Measurements from ENCODE around the gene ADAMTS17.
"Not testable (repeated sequence)": the region's sequence is repeated elsewhere in the genome, so short reads cannot be mapped to it uniquely, and the experiment has no call there.

ADAMTS17 gene

DNA sequence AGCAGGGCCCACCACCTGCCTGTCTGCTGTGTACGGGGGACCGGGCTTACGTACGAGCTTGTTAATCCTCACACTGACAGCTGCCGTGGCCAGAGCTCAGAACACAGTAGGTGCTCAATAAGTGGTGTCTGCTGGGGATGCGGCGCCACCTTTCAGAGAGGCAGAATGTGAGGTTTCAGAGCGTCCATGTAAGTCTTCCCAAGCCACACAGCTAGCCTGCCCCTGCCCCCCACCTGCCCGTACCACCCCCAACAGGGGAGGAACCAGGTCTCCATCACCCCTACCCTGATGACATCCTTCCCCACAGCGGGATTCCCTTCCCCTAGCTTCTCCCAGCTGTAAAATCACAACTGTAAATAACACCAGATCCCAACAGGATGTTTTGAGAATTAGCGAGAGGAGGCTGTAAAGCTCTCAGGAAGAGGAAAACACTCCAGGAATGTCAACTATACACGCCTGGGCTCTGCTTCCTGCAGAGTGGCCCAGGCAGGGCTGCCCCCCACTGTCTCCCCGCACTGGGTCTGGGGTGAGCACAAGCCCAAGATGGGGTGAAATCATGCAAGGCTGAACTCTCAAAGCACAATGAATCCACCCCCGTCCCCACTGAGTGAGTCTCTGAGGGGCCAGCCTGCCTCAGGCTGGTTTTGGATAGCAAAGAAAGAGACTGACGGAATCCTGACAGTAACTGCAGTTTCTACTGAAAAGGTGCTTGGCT, 358.4 kb downstream of the ADAMTS17 start:
- FAIRE-seq (no peak), DNase-seq (ENCODE audit: low spot score) (no peak)

- no peak for FAIRE-seq
- DNase-seq (ENCODE audit: low spot score), result no peak
These were observed 359.1 kb downstream of the ADAMTS17 start for GRCh38 chr15:99982662-99983061.

DNA sequence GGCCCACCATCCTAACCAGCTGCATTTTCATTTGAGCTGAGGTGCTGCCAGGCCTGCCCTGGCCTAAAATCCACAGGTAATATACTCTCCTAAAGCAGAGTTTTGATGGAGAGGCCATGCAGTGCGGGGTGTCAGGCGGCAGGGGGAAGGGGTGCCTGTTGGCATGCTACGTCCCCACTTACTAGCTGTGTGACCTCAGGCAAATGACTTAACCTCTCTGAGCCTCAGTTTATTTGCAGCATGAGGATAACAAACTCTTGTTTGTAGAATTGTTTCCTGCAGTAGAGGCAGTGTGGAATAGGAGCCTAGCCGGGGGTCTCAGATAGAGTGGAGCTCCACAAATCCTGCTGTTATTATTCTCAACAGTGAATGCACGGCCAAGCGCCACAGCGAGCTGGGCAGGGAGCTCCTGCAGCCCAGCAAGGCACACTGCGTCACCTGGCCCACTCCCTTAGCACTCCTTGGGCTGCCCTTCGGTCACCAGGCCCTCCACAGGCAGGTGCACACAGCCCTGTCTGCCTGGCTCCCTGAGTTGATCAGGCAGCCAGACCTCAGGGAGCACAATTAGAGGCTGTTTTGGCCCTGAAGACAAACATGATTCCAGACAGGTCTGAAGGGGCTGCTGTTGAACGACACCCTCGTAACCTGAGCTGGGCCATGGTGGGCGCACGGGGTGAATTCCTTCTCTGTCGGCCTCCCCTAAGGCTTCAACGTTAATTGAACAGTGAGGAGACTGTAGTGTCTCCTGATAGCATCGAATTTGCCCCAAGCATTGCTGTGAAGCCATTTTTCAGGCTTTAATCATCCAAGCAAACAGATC, 359.7 kb downstream of the ADAMTS17 start:
- DNase-seq (ENCODE audit: low spot score), result no peak
- FAIRE-seq, result no peak

GRCh38 chr15:99981191-99981647, 360.6 kb downstream of the ADAMTS17 start:
- no peak for FAIRE-seq
- no peak for DNase-seq (ENCODE audit: low spot score)

DNA sequence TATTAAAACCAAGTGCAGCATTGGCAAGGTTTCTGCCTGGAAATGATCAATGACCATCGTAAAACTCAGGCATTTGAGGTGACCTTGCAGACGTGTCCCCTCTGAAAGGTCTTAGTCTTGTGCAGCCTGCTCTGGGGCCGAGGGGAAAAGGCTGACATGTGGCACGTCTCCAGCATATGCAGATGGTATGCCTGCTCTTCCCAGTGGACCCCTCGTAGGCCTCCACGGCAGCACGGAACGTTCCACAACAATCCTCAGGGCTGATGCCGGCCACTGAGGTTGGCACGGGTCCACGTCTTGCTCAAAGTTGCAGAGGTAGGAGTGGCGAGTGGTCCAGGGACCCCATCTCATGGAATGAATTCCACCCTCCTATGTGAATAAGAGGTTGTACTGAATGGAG, 361.0 kb downstream of the ADAMTS17 start:
- no peak for DNase-seq (ENCODE audit: low spot score)
- FAIRE-seq, result no peak

GRCh38 chr15:99979886-99980285, 361.9 kb downstream of the ADAMTS17 start:
- not testable (repeated sequence) for FAIRE-seq; DNase-seq (ENCODE audit: low spot score)

DNA sequence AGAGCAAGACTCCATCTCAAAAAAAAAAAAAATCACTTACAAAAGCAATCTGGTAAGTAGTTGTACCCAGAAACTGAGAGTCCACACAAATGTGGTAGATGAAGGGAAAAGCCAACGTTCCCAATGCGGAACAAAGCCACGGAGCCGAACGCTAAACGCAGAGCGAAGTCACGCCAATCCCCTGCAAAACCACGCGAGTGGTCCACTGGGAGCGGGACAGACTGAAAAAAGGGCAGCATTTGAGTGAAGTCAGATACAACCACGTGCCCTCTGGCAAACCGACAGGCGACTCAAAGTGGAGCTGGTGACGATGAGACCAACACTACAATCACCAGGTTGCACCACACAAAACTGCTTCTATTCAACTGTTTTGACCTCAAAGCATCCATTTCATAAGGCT, 362.4 kb downstream of the ADAMTS17 start:
- FAIRE-seq, result no peak
- DNase-seq (ENCODE audit: low spot score), result no peak

GRCh38 chr15:99978426-99978825, 363.3 kb downstream of the ADAMTS17 start:
- DNase-seq (ENCODE audit: low spot score) (no peak), FAIRE-seq (no peak)

GRCh38 chr15:99977929-99978328, 363.8 kb downstream of the ADAMTS17 start:
- FAIRE-seq (no peak), DNase-seq (ENCODE audit: low spot score) (no peak)

DNA sequence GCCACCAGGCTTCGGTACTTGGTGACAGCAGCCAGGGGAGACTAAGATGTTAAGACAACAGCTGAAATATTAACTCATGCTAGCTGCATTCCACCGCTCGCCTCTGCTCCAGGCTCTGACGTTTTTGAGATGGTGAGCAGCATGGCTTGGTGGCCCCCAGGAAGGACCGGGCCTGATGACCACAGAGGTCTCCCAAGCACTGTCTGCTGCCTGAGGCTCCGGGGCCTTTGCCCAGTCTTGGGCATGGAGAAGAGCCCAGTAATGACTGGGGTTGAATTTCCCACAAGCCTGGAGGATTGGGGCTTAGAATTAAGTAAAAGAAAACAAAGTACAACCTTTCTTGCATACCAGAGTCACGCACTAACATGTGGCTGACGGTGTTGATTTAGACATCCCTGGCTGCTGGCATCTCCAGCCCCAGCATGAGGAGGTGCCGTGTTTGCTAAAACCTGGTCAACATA, 364.9 kb downstream of the ADAMTS17 start:
- no peak for FAIRE-seq
- no peak for DNase-seq (ENCODE audit: low spot score)

DNA sequence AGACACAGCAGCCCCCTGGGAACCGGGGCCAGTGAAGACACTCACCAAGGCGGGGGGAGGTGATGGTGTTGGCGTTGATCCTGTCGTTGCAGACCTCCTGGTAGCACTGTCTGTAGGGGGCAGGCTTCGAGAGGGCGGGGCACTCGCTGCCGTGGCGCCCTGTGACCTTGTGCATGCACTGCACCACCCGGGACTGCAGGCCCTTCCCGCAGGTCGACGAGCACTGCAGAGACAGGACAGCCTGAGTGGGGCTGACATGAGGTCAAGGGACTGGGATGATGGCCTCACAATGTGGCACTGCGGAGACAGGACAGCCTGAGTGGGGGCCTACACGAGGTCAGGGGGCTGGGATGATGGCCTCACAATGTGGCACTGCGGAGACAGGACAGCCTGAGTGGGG, 365.8 kb downstream of the ADAMTS17 start:
- DNase-seq (ENCODE audit: low spot score) (no peak), FAIRE-seq (no peak)

GRCh38 chr15:99974246-99974645, 367.5 kb downstream of the ADAMTS17 start:
- DNase-seq (ENCODE audit: low spot score) (no peak), FAIRE-seq (no peak)

- DNase-seq (ENCODE audit: low spot score) (no peak), FAIRE-seq (no peak)
These were observed 368.4 kb downstream of the ADAMTS17 start for GRCh38 chr15:99973351-99973750.

DNA sequence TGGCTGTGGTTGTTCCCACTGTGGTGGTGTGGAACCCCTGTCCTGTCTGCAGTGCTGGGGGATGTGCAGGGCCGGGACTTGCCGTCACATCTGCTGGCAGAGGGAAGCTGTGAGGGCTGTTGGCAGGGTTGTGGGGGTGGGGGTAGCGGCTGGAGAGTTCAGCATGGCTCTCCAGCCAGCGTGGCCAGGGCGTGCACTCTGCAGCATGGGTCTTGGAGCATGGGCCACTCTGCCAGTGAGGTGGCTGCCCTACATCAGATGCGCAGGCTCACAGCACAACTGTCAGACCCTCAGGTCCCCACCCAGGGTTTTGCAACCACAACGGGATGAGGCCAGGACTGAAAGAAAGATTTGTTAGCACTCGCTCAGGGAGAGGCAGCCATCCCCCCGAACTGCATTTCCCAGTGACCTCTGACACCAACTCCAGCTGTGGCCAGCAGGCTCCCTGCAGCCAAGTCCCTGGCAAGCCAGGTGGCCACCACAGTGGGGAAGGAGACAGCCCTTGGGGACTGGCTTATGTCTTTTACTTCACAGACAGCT, 370.8 kb downstream of the ADAMTS17 start:
- FAIRE-seq, result no peak
- no peak for DNase-seq (ENCODE audit: low spot score)

- FAIRE-seq (no peak), DNase-seq (ENCODE audit: low spot score) (no peak)
These were observed 372.4 kb downstream of the ADAMTS17 start for GRCh38 chr15:99969261-99969920.

- FAIRE-seq, result no peak
- DNase-seq (ENCODE audit: low spot score), result no peak
These were observed 373.9 kb downstream of the ADAMTS17 start for GRCh38 chr15:99967841-99968371.

DNA sequence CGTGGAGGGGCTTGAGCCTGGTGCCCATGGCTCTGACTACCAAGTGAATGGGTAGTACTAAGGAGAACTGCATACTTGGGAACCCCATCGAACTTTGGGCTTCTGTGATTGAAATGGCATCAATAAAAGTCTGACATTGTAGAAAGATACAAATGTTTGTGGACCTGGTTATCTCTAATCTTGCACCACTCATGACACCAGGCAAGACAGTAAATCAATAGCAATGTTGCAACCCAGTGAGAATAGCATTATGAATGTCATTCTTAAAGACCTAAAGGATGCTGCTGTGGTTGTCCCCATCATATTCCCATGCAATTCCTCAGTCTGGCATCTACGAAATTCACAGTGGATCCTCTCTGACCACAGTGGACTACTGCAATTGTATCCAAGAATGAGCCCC, 375.0 kb downstream of the ADAMTS17 start:
- no peak for DNase-seq (ENCODE audit: low spot score)
- no peak for FAIRE-seq

DNA sequence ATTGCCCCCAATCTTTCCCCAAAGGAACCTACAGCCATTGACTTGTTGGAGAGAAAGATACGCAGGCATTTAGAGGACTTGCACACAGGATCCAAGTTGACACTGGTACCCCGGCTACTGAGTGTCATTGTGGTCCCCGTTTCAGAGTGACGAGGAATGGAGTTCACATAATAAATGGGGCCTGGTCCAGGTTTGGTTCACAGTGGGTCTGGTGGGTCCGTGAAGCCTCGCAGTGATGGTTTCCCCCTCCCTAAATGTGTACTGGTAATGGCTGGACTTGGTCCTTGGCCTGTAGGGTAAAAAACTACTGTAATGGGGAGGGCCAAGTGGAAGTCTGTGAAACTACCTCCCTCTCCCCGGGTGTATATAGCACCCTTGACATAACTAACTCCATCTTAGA, 376.4 kb downstream of the ADAMTS17 start:
- FAIRE-seq (no peak), DNase-seq (ENCODE audit: low spot score) (no peak)

DNA sequence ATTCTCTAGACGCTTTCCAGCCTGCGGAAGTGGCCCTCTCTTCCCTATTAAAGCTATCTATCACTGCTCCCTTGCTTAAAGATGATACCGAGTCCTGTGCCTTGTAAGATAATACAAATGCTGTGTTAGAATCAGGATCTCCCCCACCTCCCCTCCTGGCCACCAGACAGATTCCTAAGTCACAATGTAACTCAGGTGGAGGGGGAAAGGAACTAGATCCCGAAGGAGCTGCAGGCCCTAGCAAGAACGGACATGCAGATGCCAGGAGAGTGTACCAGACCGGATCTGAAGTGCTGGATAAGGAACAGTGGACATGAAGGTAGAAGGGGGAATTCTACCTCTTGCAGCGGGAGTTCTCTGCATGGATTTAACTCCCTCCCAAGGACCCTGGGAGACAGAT, 377.8 kb downstream of the ADAMTS17 start:
- no peak for DNase-seq (ENCODE audit: low spot score)

DNA sequence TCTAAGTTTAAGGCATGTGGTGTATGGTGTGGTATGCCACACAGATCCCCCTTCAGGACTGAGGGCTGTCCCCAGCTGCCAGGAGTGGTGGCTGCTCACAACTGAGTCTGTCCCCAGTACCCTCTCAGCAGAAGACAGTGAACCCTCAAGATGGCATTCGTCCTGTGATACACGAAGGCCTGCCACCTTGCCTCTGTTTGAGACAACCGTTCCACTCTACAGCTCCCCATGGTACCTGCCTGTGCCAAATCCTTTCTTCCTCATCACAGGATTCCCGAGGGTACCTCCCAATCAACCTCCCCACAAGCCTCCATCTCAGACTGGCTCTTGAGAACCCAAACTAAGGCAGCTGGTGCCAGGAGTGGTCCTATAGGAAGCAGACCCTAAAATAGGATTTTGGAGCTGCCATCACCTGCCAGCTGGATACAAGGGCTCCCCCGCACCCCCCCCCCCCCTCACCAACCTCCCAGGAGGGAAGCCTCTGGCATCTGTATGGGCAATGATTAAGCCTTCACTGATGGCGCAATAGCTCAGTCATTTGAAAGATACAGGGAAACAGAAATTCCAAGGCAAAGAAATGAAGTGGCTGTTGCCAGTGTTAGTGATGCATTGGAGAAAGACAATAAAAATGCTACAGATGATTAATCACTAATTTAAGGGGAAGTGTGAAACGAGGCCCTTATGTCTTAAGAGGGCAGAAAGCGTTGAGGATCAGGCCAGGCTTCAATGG, 378.5 kb downstream of the ADAMTS17 start:
- FAIRE-seq (no peak), DNase-seq (ENCODE audit: low spot score) (no peak)

More for the DNA sequence above, 377.8 kb downstream of the ADAMTS17 start:
- no peak for FAIRE-seq

Data from RCC 7860 (cell line).